CD4-positive, alpha-beta T cell treated with Interleukin-6 for 4 hours (primary cell): ENCODE measurements around the gene GPR137.
"Not testable (repeated sequence)": the region's sequence is repeated elsewhere in the genome, so short reads cannot be mapped to it uniquely, and the experiment has no call there.

Experiments used
- DNase-seq: peaks from one replicate; pipeline ENCODE4 v3.0.0-alpha.2; 2020; ENCODE audit warnings: mixed read lengths

Gene GPR137

GRCh38 chr11:64305075-64305690, 19.5 kb downstream of the GPR137 start, which contains the start of gene ESRRA:
ESRRA (plus strand) TSS chr11:64305524; CDS start chr11:64307180, 1,656 bp downstream.
- DNase-seq = peak; percentile 100

GRCh38 chr11:64305691-64306562, 20.3 kb downstream of the GPR137 start:
- DNase-seq = peak; percentile 84

GRCh38 chr11:64306563-64306875, 20.9 kb downstream of the GPR137 start:
- DNase-seq = no peak

- DNase-seq = no peak
These were observed 21.4 kb downstream of the GPR137 start for GRCh38 chr11:64306876-64307622.

GRCh38 chr11:64307795-64308194, 22.1 kb downstream of the GPR137 start:
- DNase-seq = not testable (repeated sequence)

GRCh38 chr11:64312947-64313346, 27.3 kb downstream of the GPR137 start:
- DNase-seq = no peak

GRCh38 chr11:64313491-64314145, 28.0 kb downstream of the GPR137 start:
- DNase-seq = no peak

- DNase-seq = no peak
These were observed 28.6 kb downstream of the GPR137 start for GRCh38 chr11:64314146-64314804.

GRCh38 chr11:64314805-64315561, 29.3 kb downstream of the GPR137 start:
- DNase-seq = no peak

- DNase-seq = not testable (repeated sequence)
These were observed 30.2 kb downstream of the GPR137 start for GRCh38 chr11:64315667-64316526.

- DNase-seq = peak; percentile 46
These were observed 31.1 kb downstream of the GPR137 start for GRCh38 chr11:64316672-64317324.

GRCh38 chr11:64317325-64317960, 31.8 kb downstream of the GPR137 start, which contains the start of gene TRMT112:
TRMT112 (minus strand) TSS chr11:64317559; CDS start chr11:64317526, 33 bp downstream.
- peak; percentile 97 for DNase-seq

GRCh38 chr11:64317961-64318765, 32.5 kb downstream of the GPR137 start, which contains the start of gene PRDX5:
PRDX5 (plus strand) TSS chr11:64318121; CDS start chr11:64318216, 95 bp downstream.
- peak; percentile 96 for DNase-seq

GRCh38 chr11:64318766-64319761, 33.4 kb downstream of the GPR137 start:
- no peak for DNase-seq

- DNase-seq = no peak
These were observed 34.9 kb downstream of the GPR137 start for GRCh38 chr11:64320556-64320955.

- DNase-seq = no peak
These were observed 35.4 kb downstream of the GPR137 start for GRCh38 chr11:64321026-64321425.

GRCh38 chr11:64321533-64321932, 35.9 kb downstream of the GPR137 start:
- no peak for DNase-seq
